Astrocyte (in vitro differentiated cells and primary cell): ENCODE results near the gene FGD4. TPM values are rescaled to one million over a fixed set of nuclear protein-coding genes. Genes with fewer than 3 reads are reported as not detected.

Experiments used
- DNase-seq: peaks from one replicate; pipeline ENCODE4 v3.0.0-alpha.2; 2010; ENCODE audit warnings: low read depth
- FAIRE-seq: peaks from 2 replicates; lab custom pipeline; 2011; peaks lifted over from hg19 to GRCh38; lab: Jason Lieb, UNC
- H2AFZ ChIP-seq: 2 replicates; pipeline ENCODE4 v1.6.0; 2012; ENCODE audit warnings: low read depth, low read length, inconsistent platforms
- H3K27ac ChIP-seq: 2 replicates; pipeline ENCODE4 v1.5.1; 2011; ENCODE audit warnings: low read depth, low read length, inconsistent platforms
- H3K27me3 ChIP-seq: 2 replicates; pipeline ENCODE4 v1.6.0; 2011; ENCODE audit warnings: low read length, inconsistent platforms; ENCODE audit not compliant: insufficient read depth
- H3K36me3 ChIP-seq: 2 replicates; pipeline ENCODE4 v1.5.1; 2011; ENCODE audit warnings: low read length, inconsistent platforms; ENCODE audit not compliant: insufficient read depth
- H3K4me1 ChIP-seq: 2 replicates; pipeline ENCODE4 v1.5.1; 2011; ENCODE audit warnings: low read length, inconsistent platforms; ENCODE audit not compliant: insufficient read depth
- H3K4me2 ChIP-seq: 2 replicates; pipeline ENCODE4 v1.6.0; 2012; ENCODE audit warnings: low read length, inconsistent platforms
- H3K4me3 ChIP-seq: 2 replicates; pipeline ENCODE4 v1.5.1; 2011; ENCODE audit warnings: low read depth, mild to moderate bottlenecking, low read length, inconsistent platforms; ENCODE audit not compliant: insufficient read depth
- H3K79me2 ChIP-seq: 2 replicates; pipeline ENCODE4 v1.6.0; 2012; ENCODE audit warnings: mild to moderate bottlenecking, low read length, inconsistent platforms; ENCODE audit not compliant: insufficient read depth
- H3K9ac ChIP-seq: 2 replicates; pipeline ENCODE4 v1.6.0; 2012; ENCODE audit warnings: mild to moderate bottlenecking, low read length, inconsistent platforms
- H3K9me3 ChIP-seq: 2 replicates; pipeline ENCODE4 v1.5.1; 2012; ENCODE audit warnings: low read depth, mild to moderate bottlenecking, low read length, inconsistent platforms; ENCODE audit not compliant: insufficient read depth
- H4K20me1 ChIP-seq: 2 replicates; pipeline ENCODE4 v1.6.0; 2012; ENCODE audit warnings: low read length, inconsistent platforms; ENCODE audit not compliant: insufficient read depth
- H3K27ac Mint-ChIP-seq: one replicate; pipeline ENCODE4 v1.8.0; 2021; ENCODE audit warnings: mild to moderate bottlenecking, mixed read lengths; ENCODE audit not compliant: unreplicated experiment
- H3K27me3 Mint-ChIP-seq: one replicate; pipeline ENCODE4 v1.8.0; 2021; ENCODE audit warnings: low read depth, mixed read lengths; ENCODE audit not compliant: unreplicated experiment
- H3K36me3 Mint-ChIP-seq: one replicate; pipeline ENCODE4 v1.8.0; 2021; ENCODE audit warnings: low read depth, mixed read lengths; ENCODE audit not compliant: unreplicated experiment
- H3K4me1 Mint-ChIP-seq: one replicate; pipeline ENCODE4 v1.8.0; 2021; ENCODE audit warnings: low read depth, mixed read lengths; ENCODE audit not compliant: unreplicated experiment
- H3K4me3 Mint-ChIP-seq: one replicate; pipeline ENCODE4 v1.8.0; 2021; ENCODE audit warnings: mild to moderate bottlenecking, moderate library complexity, mixed read lengths; ENCODE audit not compliant: unreplicated experiment
- H3K9me3 Mint-ChIP-seq: one replicate; pipeline ENCODE4 v1.8.0; 2021; ENCODE audit warnings: mild to moderate bottlenecking, mixed read lengths; ENCODE audit not compliant: unreplicated experiment
- EZH2 ChIP-seq: IDR thresholded peaks from 2 replicates; pipeline ENCODE4 v1.6.1; 2012; ENCODE audit warnings: mild to moderate bottlenecking, low read length, inconsistent platforms; ENCODE audit not compliant: insufficient read depth
- total RNA-seq: library from RNA; stranded (reverse); gene quantifications from 2 replicates; pipeline ENCODE4 v1.2.1, GENCODE V29; 2021
- TF ChIP-seq, protein P1 (sequence below): IDR thresholded peaks from 2 replicates; pipeline ENCODE4 v1.5.1; 2011; ENCODE audit warnings: low read depth, mild to moderate bottlenecking, inconsistent platforms, low read length, moderate library complexity; ENCODE audit not compliant: insufficient read depth

FGD4 gene
- total RNA-seq, 1 donor from 2014 or later, result 18.7 TPM

GRCh38 chr12:32659908-32660440, 260.6 kb downstream of the FGD4 start:
- H3K27me3 Mint-ChIP-seq, result peaks cover 2% of the 10 kb centered on the region

DNA sequence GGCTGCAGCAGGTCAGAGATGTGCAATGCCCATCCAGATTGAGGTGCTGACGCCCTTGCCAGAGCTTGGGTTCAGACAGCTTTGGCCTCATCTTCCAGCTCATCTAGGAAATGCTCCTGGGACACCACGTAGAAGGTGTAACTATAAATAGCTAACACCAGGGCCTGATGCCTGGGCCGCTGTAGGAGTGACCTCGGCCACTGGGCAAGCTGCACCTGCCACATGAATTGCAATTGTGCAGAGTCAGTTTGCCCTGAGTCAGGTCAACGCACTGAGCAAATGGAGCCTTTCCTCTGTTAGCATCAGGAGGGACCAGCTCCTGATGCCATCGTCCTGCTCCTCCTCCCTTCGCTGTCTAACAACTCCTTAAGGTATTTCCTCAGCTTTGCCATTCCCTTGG, 262.3 kb downstream of the FGD4 start:
- no peaks in the 10 kb centered on the region for H3K36me3 ChIP-seq
- H3K4me1 Mint-ChIP-seq, result no peaks in the 10 kb centered on the region
- no peak overlapping the region for H3K27ac ChIP-seq
- no peak overlapping the region for H2AFZ ChIP-seq
- no peak overlapping the region for H3K4me2 ChIP-seq
- no peak overlapping the region for H3K27ac Mint-ChIP-seq
- H4K20me1 ChIP-seq, result no peaks in the 10 kb centered on the region
- H3K36me3 Mint-ChIP-seq, result no peaks in the 10 kb centered on the region
- H3K9me3 Mint-ChIP-seq, result no peaks in the 10 kb centered on the region
- H3K4me1 ChIP-seq, result no peaks in the 10 kb centered on the region
- no peaks in the 10 kb centered on the region for H3K27me3 ChIP-seq
- TF ChIP-seq EZH2, result no peak
- TF ChIP-seq, protein P1, sequence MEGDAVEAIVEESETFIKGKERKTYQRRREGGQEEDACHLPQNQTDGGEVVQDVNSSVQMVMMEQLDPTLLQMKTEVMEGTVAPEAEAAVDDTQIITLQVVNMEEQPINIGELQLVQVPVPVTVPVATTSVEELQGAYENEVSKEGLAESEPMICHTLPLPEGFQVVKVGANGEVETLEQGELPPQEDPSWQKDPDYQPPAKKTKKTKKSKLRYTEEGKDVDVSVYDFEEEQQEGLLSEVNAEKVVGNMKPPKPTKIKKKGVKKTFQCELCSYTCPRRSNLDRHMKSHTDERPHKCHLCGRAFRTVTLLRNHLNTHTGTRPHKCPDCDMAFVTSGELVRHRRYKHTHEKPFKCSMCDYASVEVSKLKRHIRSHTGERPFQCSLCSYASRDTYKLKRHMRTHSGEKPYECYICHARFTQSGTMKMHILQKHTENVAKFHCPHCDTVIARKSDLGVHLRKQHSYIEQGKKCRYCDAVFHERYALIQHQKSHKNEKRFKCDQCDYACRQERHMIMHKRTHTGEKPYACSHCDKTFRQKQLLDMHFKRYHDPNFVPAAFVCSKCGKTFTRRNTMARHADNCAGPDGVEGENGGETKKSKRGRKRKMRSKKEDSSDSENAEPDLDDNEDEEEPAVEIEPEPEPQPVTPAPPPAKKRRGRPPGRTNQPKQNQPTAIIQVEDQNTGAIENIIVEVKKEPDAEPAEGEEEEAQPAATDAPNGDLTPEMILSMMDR, result no peak
- no peaks in the 10 kb centered on the region for H3K79me2 ChIP-seq
- FAIRE-seq (no peak), DNase-seq (no peak)
- no peak overlapping the region for H3K9ac ChIP-seq
- H3K4me3 ChIP-seq, result no peak overlapping the region
- peaks cover 2% of the 10 kb centered on the region for H3K27me3 Mint-ChIP-seq
- no peak overlapping the region for H3K4me3 Mint-ChIP-seq
- H3K9me3 ChIP-seq, result no peaks in the 10 kb centered on the region

More at GRCh38 chr12:32659908-32660440, 260.6 kb downstream of the FGD4 start:
- DNase-seq, result no peak
- Histone ChIP-seq H2AFZ (no peak overlapping the region), H3K79me2 (no peaks in the 10 kb centered on the region), H3K27me3 (no peaks in the 10 kb centered on the region), H3K4me3 (no peak overlapping the region), H3K36me3 (no peaks in the 10 kb centered on the region), H3K9me3 (no peaks in the 10 kb centered on the region), H3K4me2 (no peak overlapping the region), H3K27ac (no peak overlapping the region), H3K9ac (no peak overlapping the region), H4K20me1 (no peaks in the 10 kb centered on the region), H3K4me1 (no peaks in the 10 kb centered on the region)
- no peaks in the 10 kb centered on the region for H3K9me3 Mint-ChIP-seq
- TF ChIP-seq, protein P1, result no peak
- no peak for TF ChIP-seq EZH2
- H3K4me1 Mint-ChIP-seq, result no peaks in the 10 kb centered on the region
- FAIRE-seq, result no peak
- no peak overlapping the region for H3K4me3 Mint-ChIP-seq
- no peak overlapping the region for H3K27ac Mint-ChIP-seq
- H3K36me3 Mint-ChIP-seq, result no peaks in the 10 kb centered on the region

DNA sequence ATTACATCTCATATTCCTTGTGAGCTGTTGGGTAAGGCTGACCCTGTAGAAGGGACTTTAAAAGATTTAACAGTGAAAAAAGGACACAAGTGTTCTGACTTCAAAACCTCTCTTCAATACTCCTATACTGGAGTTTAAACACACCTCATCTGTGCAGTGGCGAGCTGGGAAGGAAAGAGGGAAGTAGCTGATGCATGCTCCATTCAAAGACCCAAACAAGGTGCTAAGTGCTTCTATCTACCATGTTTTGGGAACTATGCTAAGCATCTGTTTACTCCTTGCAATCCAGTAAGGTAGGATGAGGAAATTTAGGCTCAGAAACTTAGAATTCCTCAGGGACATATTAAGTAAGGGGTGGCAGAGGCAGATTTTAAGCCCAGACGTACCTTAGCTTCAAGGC, 263.3 kb downstream of the FGD4 start:
- Mint-ChIP-seq H3K4me3 (no peak overlapping the region), H3K27me3 (peaks cover 2% of the 10 kb centered on the region), H3K9me3 (no peaks in the 10 kb centered on the region), H3K4me1 (no peaks in the 10 kb centered on the region), H3K36me3 (no peaks in the 10 kb centered on the region), H3K27ac (no peak overlapping the region)
- H3K9me3 ChIP-seq, result no peaks in the 10 kb centered on the region
- no peak overlapping the region for H2AFZ ChIP-seq
- H3K27ac ChIP-seq, result no peak overlapping the region
- H3K27me3 ChIP-seq, result no peaks in the 10 kb centered on the region
- TF ChIP-seq, protein P1, result no peak
- no peak for TF ChIP-seq EZH2
- FAIRE-seq, result no peak
- H3K4me3 ChIP-seq, result no peak overlapping the region
- no peak overlapping the region for H3K9ac ChIP-seq
- H3K4me2 ChIP-seq, result no peak overlapping the region
- no peaks in the 10 kb centered on the region for H3K36me3 ChIP-seq
- H3K4me1 ChIP-seq, result no peaks in the 10 kb centered on the region
- no peaks in the 10 kb centered on the region for H3K79me2 ChIP-seq
- no peaks in the 10 kb centered on the region for H4K20me1 ChIP-seq
- no peak for DNase-seq
